GM21526 (cell line): ENCODE data around the gene SPOCK3.
"Not testable (repeated sequence)": the region's sequence is repeated elsewhere in the genome, so short reads cannot be mapped to it uniquely, and the experiment has no call there.

ENCODE experiments used
- ATAC-seq: cut with Tn5 transposase; IDR thresholded peaks from one replicate; pipeline ENCODE4 v1.9.1; 2021; ENCODE audit warnings: moderate library complexity; ENCODE audit not compliant: unreplicated experiment, low FRiP score

Gene SPOCK3

GRCh38 chr4:166980419-166980818 lies 253.9 kb downstream of the SPOCK3 start:
- ATAC-seq = no peak

- no peak for ATAC-seq
Observed at GRCh38 chr4:166977596-166977995, 256.7 kb downstream of the SPOCK3 start.

GRCh38 chr4:166972071-166972470 lies 262.2 kb downstream of the SPOCK3 start:
- ATAC-seq = no peak

GRCh38 chr4:166968219-166968618 lies 266.1 kb downstream of the SPOCK3 start:
- ATAC-seq = not testable (repeated sequence)

GRCh38 chr4:166965562-166965961 lies 268.7 kb downstream of the SPOCK3 start:
- no peak for ATAC-seq

- no peak for ATAC-seq
Observed at GRCh38 chr4:166957451-166957850, 276.8 kb downstream of the SPOCK3 start.

GRCh38 chr4:166956484-166956883 lies 277.8 kb downstream of the SPOCK3 start:
- no peak for ATAC-seq

GRCh38 chr4:166941629-166942028 lies 292.7 kb downstream of the SPOCK3 start:
- no peak for ATAC-seq

GRCh38 chr4:166930464-166930863 lies 303.8 kb downstream of the SPOCK3 start:
- no peak for ATAC-seq

GRCh38 chr4:166924424-166924823 lies 309.9 kb downstream of the SPOCK3 start:
- no peak for ATAC-seq

- no peak for ATAC-seq
Observed at GRCh38 chr4:166913926-166914325, 320.4 kb downstream of the SPOCK3 start.

GRCh38 chr4:166903408-166903807 lies 330.9 kb downstream of the SPOCK3 start:
- ATAC-seq = no peak

GRCh38 chr4:166902941-166903340 lies 331.4 kb downstream of the SPOCK3 start:
- no peak for ATAC-seq

GRCh38 chr4:166896254-166896653 lies 338.0 kb downstream of the SPOCK3 start:
- ATAC-seq = peak; percentile 62

GRCh38 chr4:166895771-166896170 lies 338.5 kb downstream of the SPOCK3 start:
- ATAC-seq = no peak

- ATAC-seq = no peak
Observed at GRCh38 chr4:166887457-166887856, 346.8 kb downstream of the SPOCK3 start.

- ATAC-seq = no peak
Observed at GRCh38 chr4:166886718-166887117, 347.6 kb downstream of the SPOCK3 start.

- no peak for ATAC-seq
Observed at GRCh38 chr4:166882221-166882620, 352.1 kb downstream of the SPOCK3 start.

- ATAC-seq = no peak
Observed at GRCh38 chr4:166875821-166876220, 358.5 kb downstream of the SPOCK3 start.

- no peak for ATAC-seq
Observed at GRCh38 chr4:166862032-166862431, 372.3 kb downstream of the SPOCK3 start.

GRCh38 chr4:166850398-166850797 lies 383.9 kb downstream of the SPOCK3 start:
- not testable (repeated sequence) for ATAC-seq

- no peak for ATAC-seq
Observed at GRCh38 chr4:166846939-166847338, 387.4 kb downstream of the SPOCK3 start.

- ATAC-seq = no peak
Observed at GRCh38 chr4:166842795-166843261, 391.5 kb downstream of the SPOCK3 start.
